Loucy (cell line): ENCODE measurements around the gene KRT8.

Source experiments
- H2AFZ ChIP-seq: fragments of 200-600 bp; sonication (generic); 2 replicates; pipeline ENCODE4 v1.6.0; 2016; ENCODE audit warnings: antibody characterized with exemption, mild to moderate bottlenecking, low read length, moderate library complexity
- H3F3A ChIP-seq: fragments of 200-600 bp; 2 replicates; pipeline ENCODE4 v1.6.0; 2016; ENCODE audit warnings: antibody characterized with exemption, low read depth, mild to moderate bottlenecking
- H3K27me3 ChIP-seq: fragments of 200-600 bp; sonication (generic); 2 replicates; pipeline ENCODE4 v1.6.1; 2014; ENCODE audit warnings: low read length, mild to moderate bottlenecking; ENCODE audit not compliant: insufficient read depth, poor library complexity, severe bottlenecking
- H3K36me3 ChIP-seq: fragments of 200-600 bp; sonication (generic); 2 replicates; pipeline ENCODE4 v1.6.1; 2016; ENCODE audit warnings: low read length; ENCODE audit not compliant: insufficient read depth
- H3K4me1 ChIP-seq: fragments of 200-600 bp; sonication (generic); 2 replicates; pipeline ENCODE4 v1.5.1; 2014; ENCODE audit warnings: low read length, mild to moderate bottlenecking; ENCODE audit not compliant: insufficient read depth, poor library complexity, severe bottlenecking
- H3K4me2 ChIP-seq: fragments of 200-600 bp; sonication (generic); 2 replicates; pipeline ENCODE4 v1.6.0; 2014; ENCODE audit warnings: antibody characterized with exemption, low read length, low read depth, mild to moderate bottlenecking; ENCODE audit not compliant: poor library complexity, severe bottlenecking
- H3K4me3 ChIP-seq: fragments of 200-600 bp; sonication (generic); 2 replicates; pipeline ENCODE4 v1.5.1; 2014; ENCODE audit warnings: low read length, mild to moderate bottlenecking, mixed read lengths; ENCODE audit not compliant: poor library complexity, severe bottlenecking
- H3K79me2 ChIP-seq: fragments of 200-600 bp; sonication (generic); 2 replicates; pipeline ENCODE4 v1.6.1; 2014; ENCODE audit warnings: low read length; ENCODE audit not compliant: insufficient read depth
- H3K9ac ChIP-seq: fragments of 200-600 bp; sonication (generic); 2 replicates; pipeline ENCODE4 v1.6.0; 2014; ENCODE audit warnings: mild to moderate bottlenecking, low read depth, low read length, moderate library complexity; ENCODE audit not compliant: poor library complexity, severe bottlenecking
- H3K9me2 ChIP-seq: fragments of 200-600 bp; sonication (generic); replicated peaks from 2 replicates; pipeline ENCODE4 v1.6.1; 2016; ENCODE audit warnings: low read depth, low read length, mixed read lengths
- H3K9me3 ChIP-seq: fragments of 200-600 bp; sonication (generic); 2 replicates; pipeline ENCODE4 v1.6.1; 2014; ENCODE audit warnings: mild to moderate bottlenecking, antibody characterized with exemption, low read length, low read depth; ENCODE audit not compliant: insufficient read depth
- H4K20me1 ChIP-seq: fragments of 200-600 bp; sonication (generic); 2 replicates; pipeline ENCODE4 v1.6.0; 2014; ENCODE audit warnings: antibody characterized with exemption, low read length, mild to moderate bottlenecking; ENCODE audit not compliant: insufficient read depth, poor library complexity, severe bottlenecking
- EZH2phosphoT487 ChIP-seq: fragments of 200-600 bp; IDR thresholded peaks from 2 replicates; pipeline ENCODE4 v1.6.1; 2018; ENCODE audit warnings: antibody characterized with exemption, mild to moderate bottlenecking, moderate library complexity, borderline replicate concordance
- TF ChIP-seq, protein P1 (sequence below): fragments of 200-600 bp; sonication (generic); conservative IDR thresholded peaks from 2 replicates; pipeline ENCODE4 v1.5.1; 2014; ENCODE audit warnings: mild to moderate bottlenecking, antibody characterized with exemption, low read length

Gene KRT8

DNA sequence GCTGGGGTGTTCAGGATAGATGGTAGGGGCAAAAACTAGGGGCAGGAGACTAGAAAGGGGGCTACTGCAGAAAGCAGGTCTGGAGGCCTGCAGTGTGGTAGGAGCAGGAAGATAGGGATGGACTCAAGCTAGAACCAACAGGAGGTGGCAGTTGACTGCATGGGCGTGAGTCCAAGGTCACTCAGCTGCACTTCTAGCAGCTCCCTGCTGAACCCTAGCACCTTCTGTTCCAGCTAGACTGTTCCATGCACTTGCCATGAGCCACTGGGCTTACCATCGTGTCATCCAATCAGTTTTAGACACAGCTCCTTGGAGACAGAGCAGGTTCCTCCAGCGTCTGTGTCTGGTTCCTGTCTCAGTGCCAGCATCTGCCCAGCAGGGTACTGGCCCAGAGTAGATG, 11.3 kb upstream of the KRT8 start:
- Histone ChIP-seq H2AFZ (no peak overlapping the region), H3K36me3 (no peaks in the 10 kb centered on the region), H3K9ac (no peak overlapping the region), H3K9me2 (no peaks in the 10 kb centered on the region), H3F3A (no peaks in the 10 kb centered on the region), H3K4me3 (no peak overlapping the region), H3K4me2 (no peak overlapping the region), H3K4me1 (no peaks in the 10 kb centered on the region), H3K79me2 (no peaks in the 10 kb centered on the region), H3K9me3 (no peaks in the 10 kb centered on the region), H4K20me1 (no peaks in the 10 kb centered on the region), H3K27me3 (no peaks in the 10 kb centered on the region)
- TF ChIP-seq EZH2phosphoT487 = no peak
- TF ChIP-seq, protein P1, sequence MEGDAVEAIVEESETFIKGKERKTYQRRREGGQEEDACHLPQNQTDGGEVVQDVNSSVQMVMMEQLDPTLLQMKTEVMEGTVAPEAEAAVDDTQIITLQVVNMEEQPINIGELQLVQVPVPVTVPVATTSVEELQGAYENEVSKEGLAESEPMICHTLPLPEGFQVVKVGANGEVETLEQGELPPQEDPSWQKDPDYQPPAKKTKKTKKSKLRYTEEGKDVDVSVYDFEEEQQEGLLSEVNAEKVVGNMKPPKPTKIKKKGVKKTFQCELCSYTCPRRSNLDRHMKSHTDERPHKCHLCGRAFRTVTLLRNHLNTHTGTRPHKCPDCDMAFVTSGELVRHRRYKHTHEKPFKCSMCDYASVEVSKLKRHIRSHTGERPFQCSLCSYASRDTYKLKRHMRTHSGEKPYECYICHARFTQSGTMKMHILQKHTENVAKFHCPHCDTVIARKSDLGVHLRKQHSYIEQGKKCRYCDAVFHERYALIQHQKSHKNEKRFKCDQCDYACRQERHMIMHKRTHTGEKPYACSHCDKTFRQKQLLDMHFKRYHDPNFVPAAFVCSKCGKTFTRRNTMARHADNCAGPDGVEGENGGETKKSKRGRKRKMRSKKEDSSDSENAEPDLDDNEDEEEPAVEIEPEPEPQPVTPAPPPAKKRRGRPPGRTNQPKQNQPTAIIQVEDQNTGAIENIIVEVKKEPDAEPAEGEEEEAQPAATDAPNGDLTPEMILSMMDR = no peak

DNA sequence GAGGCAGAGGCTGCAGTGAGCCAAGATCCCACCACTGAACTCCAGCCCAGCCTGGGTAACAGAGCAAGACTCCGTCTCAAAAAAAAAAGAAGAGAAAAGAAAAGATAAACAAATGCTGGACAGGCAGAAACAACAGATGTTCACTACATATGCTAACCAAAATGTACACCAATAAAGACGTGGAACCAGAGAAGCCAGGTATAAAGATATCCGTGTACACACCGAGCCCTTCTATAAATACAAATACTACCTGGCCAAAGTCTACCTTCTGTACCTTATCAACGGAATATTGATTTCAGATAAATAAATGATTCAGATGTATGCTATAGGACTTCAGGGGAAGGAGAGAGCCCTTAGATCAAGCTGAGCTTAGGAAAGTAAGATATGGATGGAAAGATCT, 10.8 kb upstream of the KRT8 start:
- no peak overlapping the region for H2AFZ ChIP-seq
- no peaks in the 10 kb centered on the region for H3K79me2 ChIP-seq
- TF ChIP-seq, protein P1 = no peak
- no peak for TF ChIP-seq EZH2phosphoT487
- no peak overlapping the region for H3K4me3 ChIP-seq
- no peaks in the 10 kb centered on the region for H4K20me1 ChIP-seq
- H3K9me2 ChIP-seq = no peaks in the 10 kb centered on the region
- H3F3A ChIP-seq = no peaks in the 10 kb centered on the region
- no peak overlapping the region for H3K4me2 ChIP-seq
- H3K9ac ChIP-seq = no peak overlapping the region
- H3K27me3 ChIP-seq = no peaks in the 10 kb centered on the region
- H3K4me1 ChIP-seq = no peaks in the 10 kb centered on the region
- no peaks in the 10 kb centered on the region for H3K9me3 ChIP-seq
- no peaks in the 10 kb centered on the region for H3K36me3 ChIP-seq

DNA sequence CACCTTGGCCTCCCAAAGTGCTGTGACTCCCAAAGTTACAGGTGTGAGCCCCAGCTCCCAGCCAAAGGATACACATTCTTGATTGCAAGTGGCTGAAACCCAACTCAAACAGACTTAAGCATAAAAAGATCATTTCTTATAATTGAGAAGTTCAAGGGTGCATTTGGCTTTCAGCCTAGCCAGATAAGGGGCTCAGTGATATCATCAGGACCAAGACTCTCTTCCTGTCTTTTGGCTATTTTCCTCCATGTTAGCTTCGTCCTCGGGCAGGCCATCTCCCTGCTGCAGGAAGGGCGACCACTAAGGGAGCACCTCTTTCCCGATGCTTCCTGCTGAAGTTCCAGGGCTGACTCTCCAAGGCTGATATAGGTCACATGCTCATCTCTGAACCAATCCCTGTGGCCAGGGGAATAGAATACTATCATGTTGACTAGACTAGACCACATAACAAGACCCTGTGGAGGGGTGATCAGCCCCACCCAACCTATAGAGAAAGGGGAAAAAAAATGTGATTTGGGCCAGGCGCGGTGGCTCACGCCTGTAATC, 9.8 kb upstream of the KRT8 start:
- no peak overlapping the region for H3K4me2 ChIP-seq
- H2AFZ ChIP-seq = no peak overlapping the region
- H3K36me3 ChIP-seq = no peaks in the 10 kb centered on the region
- no peak overlapping the region for H3K9ac ChIP-seq
- no peak overlapping the region for H3K4me3 ChIP-seq
- H3K27me3 ChIP-seq = no peaks in the 10 kb centered on the region
- no peaks in the 10 kb centered on the region for H3K9me2 ChIP-seq
- H3F3A ChIP-seq = no peaks in the 10 kb centered on the region
- no peaks in the 10 kb centered on the region for H3K9me3 ChIP-seq
- H3K79me2 ChIP-seq = no peaks in the 10 kb centered on the region
- no peak for TF ChIP-seq EZH2phosphoT487
- TF ChIP-seq, protein P1 = no peak
- H3K4me1 ChIP-seq = no peaks in the 10 kb centered on the region
- H4K20me1 ChIP-seq = no peaks in the 10 kb centered on the region
